ENCODE measurements around the gene EDIL3.
A peak's percentile ranks its signal among the peaks of the same experiment; 100 is the strongest.

The EDIL3 gene

DNA sequence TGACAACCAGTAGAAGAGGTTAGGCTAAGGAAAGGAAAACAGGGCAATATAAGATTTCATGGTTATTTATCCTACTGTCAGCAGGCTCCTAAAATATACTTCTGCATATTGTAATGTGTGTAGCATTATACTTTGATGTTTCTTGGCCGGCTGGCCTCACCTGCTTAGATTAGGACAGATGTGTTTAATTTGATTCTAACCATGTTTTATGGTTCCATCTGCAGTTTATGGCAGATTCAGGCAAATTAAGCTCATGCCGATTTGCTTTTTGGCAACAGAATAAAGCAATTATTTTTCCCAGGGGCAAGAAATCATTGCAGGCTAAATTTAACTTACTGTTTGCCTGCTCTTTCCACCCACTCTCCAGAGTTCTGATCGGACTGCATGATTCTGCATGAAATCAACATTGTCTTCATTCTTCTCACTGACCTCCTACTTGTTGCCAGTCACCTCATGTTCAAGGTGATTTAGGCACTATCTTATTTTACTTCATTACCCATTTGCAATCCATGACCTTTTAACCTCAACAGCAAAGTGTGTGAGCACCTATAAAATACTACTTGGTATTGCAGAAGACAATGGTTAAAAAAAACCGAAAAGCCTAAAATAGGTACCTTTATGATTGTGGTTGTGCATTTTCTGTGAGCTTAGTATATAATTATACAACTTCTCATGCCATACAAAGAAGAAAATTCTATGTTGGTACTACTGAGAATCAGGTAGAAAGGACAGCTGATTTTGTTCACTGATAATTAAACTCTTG is 125.2 kb downstream of the EDIL3 start:
- peaks cover 15% of the 10 kb centered on the region for H3K79me1 ChIP-seq (replicated peaks; ENCODE audit: low read length, poor library complexity, severe bottlenecking)
- H3K4me1 ChIP-seq (ENCODE audit: control insufficient read depth, insufficient read depth, low read depth, low read length), result peaks cover 3% of the 10 kb centered on the region
- H3K27ac ChIP-seq (ENCODE audit: low read length, poor library complexity, severe bottlenecking), result no peak overlapping the region
- H3K36me3 ChIP-seq (ENCODE audit: control insufficient read depth in 1 of 2, insufficient read depth in 2 of 2, low read depth in 1 of 2, low read length in 2 of 2), result peaks cover 0 to 3% of the 10 kb centered on the region in 2 experiments
- no peak overlapping the region for H2AFZ ChIP-seq (ENCODE audit: low read depth, low read length)
- H2BK15ac ChIP-seq (ENCODE audit: low read depth, poor library complexity, severe bottlenecking), result no peak overlapping the region
- no peak overlapping the region for H3K23ac ChIP-seq (ENCODE audit: low read length in 2 of 2)
- H3K27me3 ChIP-seq (ENCODE audit: control insufficient read depth in 1 of 2, insufficient read depth in 1 of 2, low read length in 2 of 2), result no peaks in the 10 kb centered on the region
- no peaks in the 10 kb centered on the region for H3K9me3 ChIP-seq (ENCODE audit: control insufficient read depth, low read length)
- H4K8ac ChIP-seq (ENCODE audit: low read length), result no peak overlapping the region
- no peak overlapping the region for H3K9ac ChIP-seq (ENCODE audit: low read length)
- DNase-seq, result no peak
- H3K18ac ChIP-seq (ENCODE audit: low read depth in 1 of 2, low read length in 2 of 2), result no peak overlapping the region
- no peak overlapping the region for H2BK12ac ChIP-seq (ENCODE audit: low read length in 2 of 2)
- H3K4me3 ChIP-seq (ENCODE audit: insufficient read depth in 1 of 2, low read depth in 1 of 2, low read length in 2 of 2), result no peak overlapping the region
- peak overlapping the region; percentile 49 for H2AK5ac ChIP-seq (ENCODE audit: low read length, severe bottlenecking)
- no peak overlapping the region for H4K91ac ChIP-seq (ENCODE audit: low read length)
- H2BK120ac ChIP-seq (ENCODE audit: low read depth, low read length), result no peak overlapping the region
- H2BK5ac ChIP-seq (ENCODE audit: low read depth, low read length, poor library complexity, severe bottlenecking), result no peak overlapping the region
- no peak overlapping the region for H3K14ac ChIP-seq (ENCODE audit: low read length in 2 of 2)
- H3K4ac ChIP-seq (ENCODE audit: low read depth in 1 of 2, low read length in 2 of 2), result no peak overlapping the region
- H3K4me2 ChIP-seq (ENCODE audit: low read length, poor library complexity, severe bottlenecking), result no peak overlapping the region
- WGBS, result 98% methylated on average over 3 of the region's 4 CpGs

GRCh38 chr5:84257061-84257460 is 127.6 kb downstream of the EDIL3 start:
- Histone ChIP-seq H4K8ac (ENCODE audit: low read length) (no peak overlapping the region), H2AK5ac (ENCODE audit: low read length, severe bottlenecking) (no peak overlapping the region), H2BK12ac (ENCODE audit: low read length in 2 of 2) (no peak overlapping the region), H2BK5ac (ENCODE audit: low read depth, low read length, poor library complexity, severe bottlenecking) (no peak overlapping the region), H3K4me3 (ENCODE audit: insufficient read depth in 1 of 2, low read depth in 1 of 2, low read length in 2 of 2) (no peak overlapping the region), H3K9ac (ENCODE audit: low read length) (no peak overlapping the region), H3K27me3 (ENCODE audit: control insufficient read depth in 1 of 2, insufficient read depth in 1 of 2, low read length in 2 of 2) (no peaks in the 10 kb centered on the region), H3K14ac (ENCODE audit: low read length in 2 of 2) (no peak overlapping the region), H3K4me1 (ENCODE audit: control insufficient read depth, insufficient read depth, low read depth, low read length) (no peaks in the 10 kb centered on the region), H3K4me2 (ENCODE audit: low read length, poor library complexity, severe bottlenecking) (no peak overlapping the region), H3K27ac (ENCODE audit: low read length, poor library complexity, severe bottlenecking) (no peak overlapping the region), H4K91ac (ENCODE audit: low read length) (no peak overlapping the region), H3K36me3 (ENCODE audit: control insufficient read depth in 1 of 2, insufficient read depth in 2 of 2, low read depth in 1 of 2, low read length in 2 of 2) (no peaks in the 10 kb centered on the region), H2AFZ (ENCODE audit: low read depth, low read length) (no peak overlapping the region), H3K79me1 (replicated peaks; ENCODE audit: low read length, poor library complexity, severe bottlenecking) (peaks cover 12% of the 10 kb centered on the region), H3K23ac (ENCODE audit: low read length in 2 of 2) (no peak overlapping the region), H3K9me3 (ENCODE audit: control insufficient read depth, low read length) (no peaks in the 10 kb centered on the region), H3K4ac (ENCODE audit: low read depth in 1 of 2, low read length in 2 of 2) (no peak overlapping the region), H2BK120ac (ENCODE audit: low read depth, low read length) (no peak overlapping the region), H2BK15ac (ENCODE audit: low read depth, poor library complexity, severe bottlenecking) (no peak overlapping the region), H3K18ac (ENCODE audit: low read depth in 1 of 2, low read length in 2 of 2) (no peak overlapping the region)
- 100% methylated on average over 1 of the region's 2 CpGs for WGBS
- no peak for DNase-seq

GRCh38 chr5:84255315-84255714 is 129.4 kb downstream of the EDIL3 start:
- no peak overlapping the region for H3K23ac ChIP-seq (ENCODE audit: low read length in 2 of 2)
- H2BK5ac ChIP-seq (ENCODE audit: low read depth, low read length, poor library complexity, severe bottlenecking), result no peak overlapping the region
- peaks cover 12% of the 10 kb centered on the region for H3K79me1 ChIP-seq (replicated peaks; ENCODE audit: low read length, poor library complexity, severe bottlenecking)
- H3K27ac ChIP-seq (ENCODE audit: low read length, poor library complexity, severe bottlenecking), result peak overlapping the region; percentile 30
- no peak overlapping the region for H2AK5ac ChIP-seq (ENCODE audit: low read length, severe bottlenecking)
- no peak overlapping the region for H2BK12ac ChIP-seq (ENCODE audit: low read length in 2 of 2)
- no peak overlapping the region for H3K4ac ChIP-seq (ENCODE audit: low read depth in 1 of 2, low read length in 2 of 2)
- no peak overlapping the region for H4K8ac ChIP-seq (ENCODE audit: low read length)
- H3K4me1 ChIP-seq (ENCODE audit: control insufficient read depth, insufficient read depth, low read depth, low read length), result no peaks in the 10 kb centered on the region
- H4K91ac ChIP-seq (ENCODE audit: low read length), result no peak overlapping the region
- DNase-seq, result peak; percentile 38
- H3K9ac ChIP-seq (ENCODE audit: low read length), result no peak overlapping the region
- H3K9me3 ChIP-seq (ENCODE audit: control insufficient read depth, low read length), result no peaks in the 10 kb centered on the region
- H3K18ac ChIP-seq (ENCODE audit: low read depth in 1 of 2, low read length in 2 of 2), result no peak overlapping the region
- no peak overlapping the region for H3K4me2 ChIP-seq (ENCODE audit: low read length, poor library complexity, severe bottlenecking)
- H2BK15ac ChIP-seq (ENCODE audit: low read depth, poor library complexity, severe bottlenecking), result no peak overlapping the region
- H3K36me3 ChIP-seq (ENCODE audit: control insufficient read depth in 1 of 2, insufficient read depth in 2 of 2, low read depth in 1 of 2, low read length in 2 of 2), result no peaks in the 10 kb centered on the region
- H3K4me3 ChIP-seq (ENCODE audit: insufficient read depth in 1 of 2, low read depth in 1 of 2, low read length in 2 of 2), result no peak overlapping the region
- no peak overlapping the region for H3K14ac ChIP-seq (ENCODE audit: low read length in 2 of 2)
- no peaks in the 10 kb centered on the region for H3K27me3 ChIP-seq (ENCODE audit: control insufficient read depth in 1 of 2, insufficient read depth in 1 of 2, low read length in 2 of 2)
- H2BK120ac ChIP-seq (ENCODE audit: low read depth, low read length), result no peak overlapping the region
- H2AFZ ChIP-seq (ENCODE audit: low read depth, low read length), result no peak overlapping the region

DNA sequence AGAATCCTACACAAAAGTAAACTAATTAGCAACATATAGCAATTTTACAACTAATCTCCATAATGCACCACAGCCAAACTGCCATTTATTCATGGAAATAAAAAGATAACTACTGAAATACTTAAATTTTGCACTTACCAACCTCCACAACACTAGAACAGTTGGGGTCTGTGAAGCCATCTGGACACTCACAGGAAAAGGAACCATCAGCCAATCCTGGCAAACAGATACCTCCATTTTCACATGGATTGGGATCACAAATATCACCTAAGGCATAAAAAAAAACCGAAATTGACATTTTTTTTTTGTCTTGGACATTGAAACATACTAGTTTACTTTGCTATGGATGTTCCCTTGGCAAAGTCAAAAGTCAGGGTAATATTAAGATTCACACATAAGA is 130.7 kb downstream of the EDIL3 start:
- H2BK12ac ChIP-seq (ENCODE audit: low read length in 2 of 2), result no peak overlapping the region
- no peaks in the 10 kb centered on the region for H3K27me3 ChIP-seq (ENCODE audit: control insufficient read depth in 1 of 2, insufficient read depth in 1 of 2, low read length in 2 of 2)
- no peak overlapping the region for H4K91ac ChIP-seq (ENCODE audit: low read length)
- H3K79me1 ChIP-seq (replicated peaks; ENCODE audit: low read length, poor library complexity, severe bottlenecking), result peaks cover 8% of the 10 kb centered on the region
- no peak overlapping the region for H3K9ac ChIP-seq (ENCODE audit: low read length)
- H3K27ac ChIP-seq (ENCODE audit: low read length, poor library complexity, severe bottlenecking), result no peak overlapping the region
- H2AFZ ChIP-seq (ENCODE audit: low read depth, low read length), result no peak overlapping the region
- H3K4me3 ChIP-seq (ENCODE audit: insufficient read depth in 1 of 2, low read depth in 1 of 2, low read length in 2 of 2), result no peak overlapping the region
- H2BK15ac ChIP-seq (ENCODE audit: low read depth, poor library complexity, severe bottlenecking), result no peak overlapping the region
- H3K4me1 ChIP-seq (ENCODE audit: control insufficient read depth, insufficient read depth, low read depth, low read length), result no peaks in the 10 kb centered on the region
- H3K23ac ChIP-seq (ENCODE audit: low read length in 2 of 2), result no peak overlapping the region
- H3K9me3 ChIP-seq (ENCODE audit: control insufficient read depth, low read length), result no peaks in the 10 kb centered on the region
- no peak overlapping the region for H2BK120ac ChIP-seq (ENCODE audit: low read depth, low read length)
- no peak for DNase-seq
- no peak overlapping the region for H3K18ac ChIP-seq (ENCODE audit: low read depth in 1 of 2, low read length in 2 of 2)
- no CpG with 5 or more reads among the region's 1 CpG for WGBS
- H3K36me3 ChIP-seq (ENCODE audit: control insufficient read depth in 1 of 2, insufficient read depth in 2 of 2, low read depth in 1 of 2, low read length in 2 of 2), result no peaks in the 10 kb centered on the region
- H4K8ac ChIP-seq (ENCODE audit: low read length), result no peak overlapping the region
- H2AK5ac ChIP-seq (ENCODE audit: low read length, severe bottlenecking), result no peak overlapping the region
- H3K4me2 ChIP-seq (ENCODE audit: low read length, poor library complexity, severe bottlenecking), result no peak overlapping the region
- no peak overlapping the region for H3K14ac ChIP-seq (ENCODE audit: low read length in 2 of 2)
- H2BK5ac ChIP-seq (ENCODE audit: low read depth, low read length, poor library complexity, severe bottlenecking), result no peak overlapping the region
- no peak overlapping the region for H3K4ac ChIP-seq (ENCODE audit: low read depth in 1 of 2, low read length in 2 of 2)
